PC-3 (cell line): ENCODE data around the gene MKI67. TPM values are rescaled to one million over a fixed set of nuclear protein-coding genes. Genes with fewer than 3 reads are reported as not detected.
A peak's percentile ranks its signal among the peaks of the same experiment; 100 is the strongest.

Experiments used
- ATAC-seq: fragments of 200-7000 bp; cut with Tn5 transposase; 2 replicates; pipeline ENCODE4 v1.9.1; 2020; ENCODE audit warnings: mild to moderate bottlenecking, moderate library complexity
- BruUV-seq: library from RNA; stranded (reverse); fragments of 400-500 nt; replicated peaks from 2 replicates; lab custom pipeline; 2021; lab: Mats Ljungman, UMichigan
- CTCF ChIA-PET: fragments of 300-600 bp; sonication (Branson Sonifier 250); formaldehyde crosslinking; loops from one replicate; lab custom pipeline; 2022; ENCODE audit warnings: antibody characterized with exemption; lab: Charles Lee
- POLR2A ChIA-PET: fragments of 300-600 bp; sonication (Branson Sonifier 250); formaldehyde crosslinking; loops from one replicate; lab custom pipeline; 2022; ENCODE audit warnings: antibody characterized with exemption; ENCODE audit not compliant: unreplicated experiment; lab: Charles Lee
- DNase-seq: peaks from one replicate; pipeline ENCODE4 v3.0.0-alpha.2; 2015
- H2AFZ ChIP-seq: fragments of 300-600 bp; sonication (generic); 2 replicates; pipeline ENCODE4 v1.6.0; 2016; ENCODE audit warnings: antibody characterized with exemption, low read length
- H3F3A ChIP-seq: fragments of 300-600 bp; sonication (generic); one replicate; pipeline ENCODE4 v1.6.0; 2017; ENCODE audit warnings: antibody characterized with exemption, low read length, control low read depth, mild to moderate bottlenecking; ENCODE audit not compliant: unreplicated experiment
- H3K27ac ChIP-seq: fragments of 300-600 bp; sonication (generic); 2 replicates; pipeline ENCODE4 v1.5.1; 2016; ENCODE audit warnings: mild to moderate bottlenecking, low read length
- H3K27me3 ChIP-seq: fragments of 300-600 bp; sonication (generic); 2 replicates; pipeline ENCODE4 v1.6.1; 2016; ENCODE audit warnings: low read length, mixed read lengths
- H3K36me3 ChIP-seq: fragments of 300-600 bp; sonication (generic); 2 replicates; pipeline ENCODE4 v1.6.1; 2016; ENCODE audit warnings: low read depth, mixed run types, low read length, mixed read lengths
- H3K4me1 ChIP-seq: fragments of 300-600 bp; sonication (generic); 2 replicates; pipeline ENCODE4 v1.5.1; 2016; ENCODE audit warnings: low read length; ENCODE audit not compliant: insufficient read depth
- H3K4me2 ChIP-seq: fragments of 300-600 bp; sonication (generic); 2 replicates; pipeline ENCODE4 v1.6.0; 2016; ENCODE audit warnings: low read length
- H3K4me3 ChIP-seq: fragments of 300-600 bp; sonication (generic); 2 replicates; pipeline ENCODE4 v1.5.1; 2016; ENCODE audit warnings: mild to moderate bottlenecking, low read length, mixed read lengths
- H3K79me2 ChIP-seq: fragments of 300-600 bp; sonication (generic); 2 replicates; pipeline ENCODE4 v1.6.1; 2017; ENCODE audit warnings: low read length, mixed read lengths
- H3K9ac ChIP-seq: fragments of 300-600 bp; sonication (generic); 2 replicates; pipeline ENCODE4 v1.6.0; 2016; ENCODE audit warnings: mild to moderate bottlenecking, low read length
- H3K9me2 ChIP-seq: fragments of 300-600 bp; sonication (generic); replicated peaks from 2 replicates; pipeline ENCODE4 v1.6.1; 2016; ENCODE audit warnings: mixed run types, low read length, mixed read lengths
- H3K9me3 ChIP-seq: fragments of 300-600 bp; sonication (generic); 2 replicates; pipeline ENCODE4 v1.6.1; 2016; ENCODE audit warnings: low read length, mixed read lengths
- H4K20me1 ChIP-seq: fragments of 300-600 bp; sonication (generic); 2 replicates; pipeline ENCODE4 v1.6.1; 2016; ENCODE audit warnings: low read length, mixed read lengths
- EZH2 ChIP-seq: fragments of 300-600 bp; sonication (generic); IDR thresholded peaks from one replicate; pipeline ENCODE4 v1.6.1; 2017; ENCODE audit warnings: antibody characterized with exemption, mild to moderate bottlenecking, low read length; ENCODE audit not compliant: unreplicated experiment
- EZH2phosphoT487 ChIP-seq: fragments of 300-600 bp; sonication (generic); IDR thresholded peaks from 2 replicates; pipeline ENCODE4 v1.6.1; 2018; ENCODE audit warnings: mild to moderate bottlenecking, antibody characterized with exemption, low read length, borderline replicate concordance
- intact Hi-C: fragments of 100-400 bp; cut with micrococcal nuclease; formaldehyde crosslinking; loops from 2 replicates; pipeline ENCODE4 v1.9.0; 2023
- total RNA-seq: library from RNA; depleted of rRNA; stranded (reverse); fragments of >200 nt; gene quantifications from 2 replicates; pipeline ENCODE4 v1.2.3, GENCODE V29; 2014
- TF ChIP-seq, protein P1 (sequence below): fragments of 300-600 bp; sonication (generic); conservative IDR thresholded peaks from 2 replicates; pipeline ENCODE4 v1.5.1; 2017; ENCODE audit warnings: antibody characterized with exemption, low read depth, mild to moderate bottlenecking, low read length

Gene MKI67
- total RNA-seq, 1 experiment from 2014 or later: 66.0 TPM

DNA sequence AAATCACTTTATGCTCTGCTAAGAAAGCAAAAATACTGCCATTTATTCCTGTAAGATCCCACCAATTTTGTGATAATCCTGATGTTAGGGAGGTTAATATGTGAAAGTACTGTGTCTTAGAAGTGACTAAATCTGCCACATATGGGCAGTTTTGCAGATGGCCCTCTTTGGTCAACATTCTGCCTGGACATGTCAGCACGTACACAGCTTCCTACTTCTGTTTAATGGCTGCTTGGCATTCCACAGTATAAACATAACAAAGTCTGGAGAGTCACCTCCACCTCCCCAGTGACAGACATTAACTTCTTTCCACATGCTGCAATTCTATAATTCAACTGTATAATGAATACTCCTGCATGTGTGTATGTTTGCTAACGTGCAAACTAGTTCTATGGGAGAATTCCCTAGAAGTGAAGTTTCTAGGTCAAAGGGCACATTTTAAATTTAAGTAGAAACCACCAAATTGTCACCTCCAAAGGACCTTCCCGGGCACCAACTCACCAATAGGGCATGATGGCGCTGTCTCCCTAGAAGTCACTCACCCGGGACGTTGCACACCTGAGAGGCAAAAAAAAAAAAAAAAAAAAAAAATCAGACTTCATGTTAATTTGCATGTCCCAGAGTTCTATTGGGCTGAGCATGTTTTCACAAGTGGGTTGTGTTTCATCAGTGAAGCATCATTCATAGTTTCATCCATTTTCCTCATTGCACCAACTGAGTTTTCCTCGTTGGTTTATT is 38.9 kb downstream of the MKI67 start:
- Histone ChIP-seq H3K27ac (no peak overlapping the region), H3K4me2 (no peak overlapping the region), H4K20me1 (no peaks in the 10 kb centered on the region), H3K9me3 (no peaks in the 10 kb centered on the region), H3K27me3 (no peaks in the 10 kb centered on the region), H3K36me3 (no peaks in the 10 kb centered on the region), H3F3A (no peaks in the 10 kb centered on the region), H3K9ac (no peak overlapping the region), H3K4me3 (no peak overlapping the region), H2AFZ (no peak overlapping the region), H3K4me1 (no peaks in the 10 kb centered on the region), H3K9me2 (no peaks in the 10 kb centered on the region), H3K79me2 (no peaks in the 10 kb centered on the region)
- CTCF ChIA-PET: no interaction called here
- BruUV-seq: no TSS peak
- POLR2A ChIA-PET: no interaction called here
- no peak for DNase-seq
- intact Hi-C loops: no loop called here
- TF ChIP-seq EZH2phosphoT487: no peak
- TF ChIP-seq EZH2: no peak
- TF ChIP-seq, protein P1, sequence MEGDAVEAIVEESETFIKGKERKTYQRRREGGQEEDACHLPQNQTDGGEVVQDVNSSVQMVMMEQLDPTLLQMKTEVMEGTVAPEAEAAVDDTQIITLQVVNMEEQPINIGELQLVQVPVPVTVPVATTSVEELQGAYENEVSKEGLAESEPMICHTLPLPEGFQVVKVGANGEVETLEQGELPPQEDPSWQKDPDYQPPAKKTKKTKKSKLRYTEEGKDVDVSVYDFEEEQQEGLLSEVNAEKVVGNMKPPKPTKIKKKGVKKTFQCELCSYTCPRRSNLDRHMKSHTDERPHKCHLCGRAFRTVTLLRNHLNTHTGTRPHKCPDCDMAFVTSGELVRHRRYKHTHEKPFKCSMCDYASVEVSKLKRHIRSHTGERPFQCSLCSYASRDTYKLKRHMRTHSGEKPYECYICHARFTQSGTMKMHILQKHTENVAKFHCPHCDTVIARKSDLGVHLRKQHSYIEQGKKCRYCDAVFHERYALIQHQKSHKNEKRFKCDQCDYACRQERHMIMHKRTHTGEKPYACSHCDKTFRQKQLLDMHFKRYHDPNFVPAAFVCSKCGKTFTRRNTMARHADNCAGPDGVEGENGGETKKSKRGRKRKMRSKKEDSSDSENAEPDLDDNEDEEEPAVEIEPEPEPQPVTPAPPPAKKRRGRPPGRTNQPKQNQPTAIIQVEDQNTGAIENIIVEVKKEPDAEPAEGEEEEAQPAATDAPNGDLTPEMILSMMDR: no peak
- ATAC-seq: no peak

DNA sequence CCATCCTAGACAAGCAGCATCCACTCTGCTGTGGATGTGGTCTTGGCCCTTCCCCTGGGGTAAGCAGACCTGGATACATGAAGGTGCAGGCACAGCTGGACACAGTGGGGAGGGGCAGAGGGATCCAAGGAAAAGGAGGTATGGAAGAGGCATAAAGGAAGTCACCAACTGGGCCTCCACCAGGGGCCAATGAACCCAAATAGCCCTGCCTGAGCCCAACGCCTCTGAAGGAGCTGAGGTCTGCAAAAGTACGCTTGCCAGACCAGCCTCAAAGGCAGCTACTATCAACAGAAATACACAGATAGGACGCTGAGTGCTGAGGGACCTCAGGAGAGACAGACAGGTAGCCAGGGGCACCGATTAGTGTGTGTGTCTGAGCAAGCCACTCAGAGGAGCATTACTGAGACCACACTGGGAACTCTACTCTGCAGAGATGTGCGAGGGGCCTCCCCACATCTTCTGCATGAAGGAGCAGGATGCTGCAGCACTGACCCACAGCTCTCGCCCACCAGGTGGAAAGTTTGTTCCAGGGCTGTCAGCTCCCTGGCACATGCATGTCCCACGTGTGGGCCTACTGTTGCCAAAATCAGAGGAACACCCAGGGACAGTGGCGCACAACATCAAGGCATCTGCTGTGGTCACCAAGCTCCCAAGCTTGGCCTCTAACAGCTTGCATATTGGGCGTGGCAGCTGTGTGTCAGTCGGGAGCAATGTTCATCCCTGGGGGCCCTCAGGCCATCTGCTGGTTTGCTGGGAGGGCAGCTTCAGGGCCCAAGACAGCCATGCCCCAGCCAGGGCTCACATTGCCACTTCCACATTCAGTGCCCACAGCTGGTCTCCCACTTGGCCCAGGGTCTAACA is 40.0 kb downstream of the MKI67 start:
- CTCF ChIA-PET: no interaction called here
- Histone ChIP-seq H3F3A (no peaks in the 10 kb centered on the region), H3K79me2 (no peaks in the 10 kb centered on the region), H3K27me3 (no peaks in the 10 kb centered on the region), H3K4me2 (no peak overlapping the region), H3K9me2 (no peaks in the 10 kb centered on the region), H3K36me3 (no peaks in the 10 kb centered on the region), H3K4me1 (no peaks in the 10 kb centered on the region), H2AFZ (no peak overlapping the region), H3K9me3 (no peaks in the 10 kb centered on the region), H4K20me1 (no peaks in the 10 kb centered on the region), H3K9ac (no peak overlapping the region), H3K4me3 (no peak overlapping the region), H3K27ac (no peak overlapping the region)
- BruUV-seq: no TSS peak
- TF ChIP-seq, protein P1: no peak
- TF ChIP-seq EZH2phosphoT487 (no peak), EZH2 (no peak)
- intact Hi-C loops: no loop called here
- DNase-seq (peak; percentile 8), ATAC-seq (no peak)
- POLR2A ChIA-PET: no interaction called here
